Activated CD8-positive, alpha-beta T cell treated with anti-CD3 and anti-CD28 coated beads for 36 hours (primary cell): Measurements from ENCODE around the gene HBZ. TPM values are rescaled to one million over a fixed set of nuclear protein-coding genes. Genes with fewer than 3 reads are reported as not detected.
A peak's percentile ranks its signal among the peaks of the same experiment; 100 is the strongest.

Source experiments
- ATAC-seq: fragments of 200-7000 bp; cut with Tn5 transposase; one replicate; pipeline ENCODE4 v1.10.0; 2021; ENCODE audit warnings: mild to moderate bottlenecking, moderate library complexity
- CTCF ChIA-PET: fragments of 350-600 bp; sonication (Branson Sonifier 250); formaldehyde crosslinking; loops from one replicate; lab custom pipeline; 2021; ENCODE audit warnings: antibody characterized with exemption; lab: Charles Lee
- POLR2A ChIA-PET: fragments of 350-600 bp; sonication (Branson Sonifier 250); formaldehyde crosslinking; loops from one replicate; lab custom pipeline; 2021; ENCODE audit warnings: antibody characterized with exemption; lab: Charles Lee
- DNase-seq: peaks from one replicate; pipeline ENCODE4 v3.0.0-alpha.2; 2020
- H3K27ac Mint-ChIP-seq: one replicate; pipeline ENCODE4 v1.8.0; 2021; ENCODE audit warnings: mild to moderate bottlenecking, mixed read lengths
- H3K27me3 Mint-ChIP-seq: one replicate; pipeline ENCODE4 v1.8.0; 2021; ENCODE audit warnings: mixed read lengths
- H3K36me3 Mint-ChIP-seq: one replicate; pipeline ENCODE4 v1.8.0; 2021; ENCODE audit warnings: low read depth, mixed read lengths
- H3K4me1 Mint-ChIP-seq: one replicate; pipeline ENCODE4 v1.8.0; 2021; ENCODE audit warnings: low read depth, mixed read lengths
- H3K4me3 Mint-ChIP-seq: one replicate; pipeline ENCODE4 v1.8.0; 2021; ENCODE audit warnings: mild to moderate bottlenecking, moderate library complexity, mixed read lengths
- H3K9me3 Mint-ChIP-seq: one replicate; pipeline ENCODE4 v1.8.0; 2021; ENCODE audit warnings: mixed read lengths
- intact Hi-C: fragments of 100-400 bp; cut with micrococcal nuclease; formaldehyde crosslinking; loops from one replicate; pipeline ENCODE4 v1.10.0; 2022
- total RNA-seq, 2 experiments: library from RNA; stranded (reverse); gene quantifications; one replicate each; pipeline ENCODE4 v1.2.3, GENCODE V29; 2021
- TF ChIP-seq, protein P1 (sequence below): fragments of 200-600 bp; IDR thresholded peaks from one replicate; pipeline ENCODE4 v1.8.0; 2022; ENCODE audit warnings: antibody characterized with exemption, mild to moderate bottlenecking

Gene HBZ
- total RNA-seq, 2 experiments from 2014 or later = not detected

DNA sequence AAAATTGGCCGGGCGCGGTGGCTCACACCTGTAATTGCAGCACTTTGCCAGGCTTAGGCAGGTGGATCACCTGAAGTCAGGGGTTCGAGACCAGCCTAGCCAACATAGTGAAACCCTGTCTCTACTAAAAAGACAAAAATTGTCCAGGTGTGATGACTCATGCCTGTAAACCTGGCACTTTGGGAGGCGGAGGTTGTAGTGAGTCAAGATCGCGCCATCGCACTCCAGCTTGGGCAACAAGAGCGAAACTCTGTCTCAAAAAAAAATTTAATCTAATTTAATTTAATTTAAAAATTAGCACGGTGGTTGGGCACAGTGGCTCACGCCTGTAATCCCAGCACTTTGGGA lies 26.2 kb downstream of the HBZ start:
- H3K4me1 Mint-ChIP-seq = peaks cover 12% of the 10 kb centered on the region
- TF ChIP-seq, protein P1, sequence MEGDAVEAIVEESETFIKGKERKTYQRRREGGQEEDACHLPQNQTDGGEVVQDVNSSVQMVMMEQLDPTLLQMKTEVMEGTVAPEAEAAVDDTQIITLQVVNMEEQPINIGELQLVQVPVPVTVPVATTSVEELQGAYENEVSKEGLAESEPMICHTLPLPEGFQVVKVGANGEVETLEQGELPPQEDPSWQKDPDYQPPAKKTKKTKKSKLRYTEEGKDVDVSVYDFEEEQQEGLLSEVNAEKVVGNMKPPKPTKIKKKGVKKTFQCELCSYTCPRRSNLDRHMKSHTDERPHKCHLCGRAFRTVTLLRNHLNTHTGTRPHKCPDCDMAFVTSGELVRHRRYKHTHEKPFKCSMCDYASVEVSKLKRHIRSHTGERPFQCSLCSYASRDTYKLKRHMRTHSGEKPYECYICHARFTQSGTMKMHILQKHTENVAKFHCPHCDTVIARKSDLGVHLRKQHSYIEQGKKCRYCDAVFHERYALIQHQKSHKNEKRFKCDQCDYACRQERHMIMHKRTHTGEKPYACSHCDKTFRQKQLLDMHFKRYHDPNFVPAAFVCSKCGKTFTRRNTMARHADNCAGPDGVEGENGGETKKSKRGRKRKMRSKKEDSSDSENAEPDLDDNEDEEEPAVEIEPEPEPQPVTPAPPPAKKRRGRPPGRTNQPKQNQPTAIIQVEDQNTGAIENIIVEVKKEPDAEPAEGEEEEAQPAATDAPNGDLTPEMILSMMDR = no peak
- H3K27ac Mint-ChIP-seq = no peak overlapping the region
- H3K36me3 Mint-ChIP-seq = no peaks in the 10 kb centered on the region
- no peaks in the 10 kb centered on the region for H3K9me3 Mint-ChIP-seq
- no peak for ATAC-seq
- H3K27me3 Mint-ChIP-seq = peaks cover 40% of the 10 kb centered on the region
- intact Hi-C loops = no loop called here
- H3K4me3 Mint-ChIP-seq = no peak overlapping the region
- CTCF ChIA-PET = interaction anchor here (1.1 to 2.4 kb wide), 3 partner anchors 71 to 116 kb away, joined by 3 to 6 read pairs (median 5); no protein-coding TSS in a partner anchor
- POLR2A ChIA-PET = interaction anchor here (1.3 kb wide), 1 partner anchor 10 kb away, joined by 3 read pairs; no protein-coding TSS in a partner anchor
- DNase-seq = no peak

DNA sequence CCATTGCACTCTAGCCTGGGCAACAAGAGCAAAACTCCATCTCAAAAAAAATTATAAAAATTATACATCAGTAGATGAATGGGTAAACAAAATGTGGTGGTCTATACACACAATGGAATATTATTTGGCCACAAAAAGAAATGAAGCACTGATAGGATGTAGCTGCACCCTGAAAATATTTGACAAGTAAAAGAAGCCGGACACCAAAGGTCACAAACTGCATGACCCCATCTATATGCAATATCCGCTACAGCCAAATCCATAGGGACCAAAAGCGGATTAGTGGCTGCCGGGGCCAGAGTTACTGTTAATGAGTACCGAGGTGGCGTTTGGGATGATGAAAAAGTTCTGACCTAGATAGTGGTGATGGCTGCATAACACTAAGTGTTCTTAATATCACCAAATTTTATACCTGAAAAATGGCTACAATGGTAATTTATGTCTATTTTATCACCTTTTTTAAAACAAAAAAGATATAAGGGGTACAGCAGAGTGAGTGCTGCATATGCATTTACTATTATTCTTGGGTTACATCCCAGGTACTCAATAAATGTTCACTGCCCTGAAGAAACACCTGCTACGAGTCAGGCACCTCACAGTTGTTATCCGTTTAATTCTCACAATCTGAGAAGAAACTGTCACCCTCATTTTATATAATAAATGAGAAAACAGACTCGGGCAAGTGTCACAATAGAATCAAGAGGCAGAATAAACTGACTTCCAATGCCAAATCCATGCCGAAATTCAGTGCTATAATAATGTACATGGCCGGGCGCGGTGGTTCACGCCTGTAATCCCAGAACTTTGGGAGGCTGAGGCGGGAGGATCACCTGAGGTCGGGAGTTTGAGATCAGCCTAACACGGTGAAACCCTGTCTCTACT lies 27.0 kb downstream of the HBZ start:
- no peaks in the 10 kb centered on the region for H3K9me3 Mint-ChIP-seq
- peak overlapping the region; percentile 40 for H3K4me3 Mint-ChIP-seq

DNA sequence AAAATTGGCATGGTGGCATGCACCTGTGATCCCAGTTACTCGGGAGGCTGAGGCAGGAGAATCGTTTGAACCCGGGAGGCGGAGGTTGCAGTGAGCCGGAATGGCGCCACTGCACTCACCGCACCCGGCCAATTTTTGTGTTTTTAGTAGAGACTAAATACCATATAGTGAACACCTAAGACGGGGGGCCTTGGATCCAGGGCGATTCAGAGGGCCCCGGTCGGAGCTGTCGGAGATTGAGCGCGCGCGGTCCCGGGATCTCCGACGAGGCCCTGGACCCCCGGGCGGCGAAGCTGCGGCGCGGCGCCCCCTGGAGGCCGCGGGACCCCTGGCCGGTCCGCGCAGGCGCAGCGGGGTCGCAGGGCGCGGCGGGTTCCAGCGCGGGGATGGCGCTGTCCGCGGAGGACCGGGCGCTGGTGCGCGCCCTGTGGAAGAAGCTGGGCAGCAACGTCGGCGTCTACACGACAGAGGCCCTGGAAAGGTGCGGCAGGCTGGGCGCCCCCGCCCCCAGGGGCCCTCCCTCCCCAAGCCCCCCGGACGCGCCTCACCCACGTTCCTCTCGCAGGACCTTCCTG lies 27.7 kb downstream of the HBZ start, which contains the start of gene HBQ1:
HBQ1 (plus strand) TSS at position 359 of the 575 bp plus-strand sequence; CDS start at position 387, 28 bp downstream.
- TF ChIP-seq, protein P1 = peak; percentile 81
- ATAC-seq (peak; percentile 22), DNase-seq (peak; percentile 56)
- peak within 1 kb of the TSS; percentile 40 for H3K4me3 Mint-ChIP-seq
- H3K9me3 Mint-ChIP-seq = no peaks in the 10 kb centered on the region
- H3K4me1 Mint-ChIP-seq = peaks cover 9% of the 10 kb centered on the region
- no peak within 1 kb of the TSS for H3K27ac Mint-ChIP-seq
- intact Hi-C loops = loop anchor here (5.0 kb wide), 1 partner anchor 73 kb away; no protein-coding TSS in a partner anchor
- CTCF ChIA-PET = interaction anchor here (0.7 to 4.1 kb wide), 13 partner anchors 12 to 117 kb away, joined by 3 to 33 read pairs (median 5); no protein-coding TSS in a partner anchor
- POLR2A ChIA-PET = interaction anchor here (0.8 to 1.1 kb wide), 3 partner anchors 12 to 109 kb away, joined by 3 to 4 read pairs (median 3); no protein-coding TSS in a partner anchor
- peaks cover 2% of the 10 kb centered on the region for H3K36me3 Mint-ChIP-seq
- peaks cover 28% of the 10 kb centered on the region for H3K27me3 Mint-ChIP-seq

More for the DNA sequence above, 27.0 kb downstream of the HBZ start:
- intact Hi-C loops = loop anchor here (5.0 kb wide), 1 partner anchor 72 kb away; no protein-coding TSS in a partner anchor
- ATAC-seq (no peak), DNase-seq (no peak)
- no peaks in the 10 kb centered on the region for H3K36me3 Mint-ChIP-seq
- H3K4me1 Mint-ChIP-seq = peaks cover 12% of the 10 kb centered on the region
- H3K27me3 Mint-ChIP-seq = peaks cover 35% of the 10 kb centered on the region
- CTCF ChIA-PET = interaction anchor here (0.9 to 4.1 kb wide), 12 partner anchors 12 to 117 kb away, joined by 3 to 33 read pairs (median 5); no protein-coding TSS in a partner anchor
- H3K27ac Mint-ChIP-seq = no peak overlapping the region
- TF ChIP-seq, protein P1 = no peak
- POLR2A ChIA-PET = interaction anchor here (1.0 to 1.3 kb wide), 3 partner anchors 9 to 13 kb away, joined by 3 to 4 read pairs (median 3); no protein-coding TSS in a partner anchor

DNA sequence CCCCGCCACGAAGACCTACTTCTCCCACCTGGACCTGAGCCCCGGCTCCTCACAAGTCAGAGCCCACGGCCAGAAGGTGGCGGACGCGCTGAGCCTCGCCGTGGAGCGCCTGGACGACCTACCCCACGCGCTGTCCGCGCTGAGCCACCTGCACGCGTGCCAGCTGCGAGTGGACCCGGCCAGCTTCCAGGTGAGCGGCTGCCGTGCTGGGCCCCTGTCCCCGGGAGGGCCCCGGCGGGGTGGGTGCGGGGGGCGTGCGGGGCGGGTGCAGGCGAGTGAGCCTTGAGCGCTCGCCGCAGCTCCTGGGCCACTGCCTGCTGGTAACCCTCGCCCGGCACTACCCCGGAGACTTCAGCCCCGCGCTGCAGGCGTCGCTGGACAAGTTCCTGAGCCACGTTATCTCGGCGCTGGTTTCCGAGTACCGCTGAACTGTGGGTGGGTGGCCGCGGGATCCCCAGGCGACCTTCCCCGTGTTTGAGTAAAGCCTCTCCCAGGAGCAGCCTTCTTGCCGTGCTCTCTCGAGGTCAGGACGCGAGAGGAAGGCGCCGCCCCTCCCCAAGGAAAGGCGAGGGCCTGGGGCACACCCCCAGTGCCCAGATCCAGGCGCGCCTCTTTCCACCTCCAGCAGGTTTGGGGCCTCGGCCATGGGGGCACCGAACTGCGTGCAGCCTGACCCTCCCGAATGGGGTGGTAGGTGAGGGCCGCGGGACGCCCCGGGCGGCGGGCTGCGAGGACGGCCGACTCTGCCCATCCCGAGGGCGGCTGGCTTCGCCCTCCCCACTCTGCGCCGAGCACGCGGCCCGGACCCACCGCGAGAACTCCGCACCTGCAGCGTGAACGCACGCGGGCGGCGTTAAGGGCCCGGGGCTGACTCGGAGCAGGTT lies 28.5 kb downstream of the HBZ start:
- TF ChIP-seq, protein P1 = no peak
- DNase-seq (peak; percentile 91), ATAC-seq (peak; percentile 88)
- CTCF ChIA-PET = interaction anchor here (0.6 to 4.1 kb wide), 30 partner anchors 10 to 118 kb away, joined by 3 to 33 read pairs (median 4); no protein-coding TSS in a partner anchor
- H3K27ac Mint-ChIP-seq = no peak overlapping the region
- H3K4me1 Mint-ChIP-seq = peaks cover 4% of the 10 kb centered on the region
- no peaks in the 10 kb centered on the region for H3K9me3 Mint-ChIP-seq
- peak overlapping the region; percentile 38 for H3K4me3 Mint-ChIP-seq
- H3K27me3 Mint-ChIP-seq = peaks cover 23% of the 10 kb centered on the region
- H3K36me3 Mint-ChIP-seq = peaks cover 9% of the 10 kb centered on the region
- POLR2A ChIA-PET = interaction anchor here (0.7 to 1.3 kb wide), 8 partner anchors 11 to 110 kb away, joined by 3 to 5 read pairs (median 4); no protein-coding TSS in a partner anchor
- intact Hi-C loops = loop anchor here (5.0 kb wide), 1 partner anchor 74 kb away; no protein-coding TSS in a partner anchor
